ENCODE data around the gene DYNLL1. TPM values are rescaled to one million over a fixed set of nuclear protein-coding genes. Genes with fewer than 3 reads are reported as not detected.
A peak's percentile ranks its signal among the peaks of the same experiment; 100 is the strongest.

The DYNLL1 gene
- total and polyA plus RNA-seq, 2 of the 13 experiments (the other 11 are each of a cell fraction or from before 2014, with no cell fraction given) = 271 to 294 TPM

- TF ChIP-seq MXD1 (CRISPR knock-in tag; IDR thresholded peaks at IDR 0.05) = peak; percentile 84
- 0 out of 2 replicates have a peak, but pooled peaks have one; percentile 6 for TF ChIP-seq ELF4 (CRISPR knock-in tag; IDR thresholded peaks at IDR 0.05; ENCODE audit: borderline replicate concordance)
- TF ChIP-seq ZNF775 (CRISPR knock-in tag; IDR thresholded peaks at IDR 0.05; ENCODE audit: borderline replicate concordance) = no peak
- TF ChIP-seq JDP2 (CRISPR knock-in tag; IDR thresholded peaks at IDR 0.05; ENCODE audit: borderline replicate concordance) = no peak
- TF ChIP-seq ZNF773 (CRISPR knock-in tag; IDR thresholded peaks at IDR 0.05; ENCODE audit: borderline replicate concordance) = no peak
- TF ChIP-seq GATAD1 (CRISPR knock-in tag; IDR thresholded peaks at IDR 0.05) = peak; percentile 93
- TF ChIP-seq MXD3 (CRISPR knock-in tag; IDR thresholded peaks at IDR 0.05) = 0 out of 2 replicates have a peak, but pooled peaks have one; percentile 27
- peak; percentile 67; the same call in 1 of the 2 replicates for TF ChIP-seq SIN3B (IDR thresholded peaks at IDR 0.05; ENCODE audit: low read length)
- TF ChIP-seq ATF3 (CRISPR knock-in tag; IDR thresholded peaks at IDR 0.05) = peak; percentile 93
- TF ChIP-seq HDAC2 (CRISPR knock-in tag; IDR thresholded peaks at IDR 0.05) = peak; percentile 81
- no peak for TF ChIP-seq PHB2 (IDR thresholded peaks at IDR 0.05; ENCODE audit: partially characterized antibody)
- 0 out of 2 replicates have a peak, but pooled peaks have one; percentile 5 for TF ChIP-seq CTCF (CRISPR knock-in tag; IDR thresholded peaks at IDR 0.05)
- no peak for TF ChIP-seq ZNF18 (CRISPR knock-in tag; IDR thresholded peaks at IDR 0.05; ENCODE audit: insufficient replicate concordance)
- peak; percentile 83; the same call in 1 of the 2 replicates for TF ChIP-seq ZGPAT (CRISPR knock-in tag; IDR thresholded peaks at IDR 0.05)
- TF ChIP-seq NR2F2 (IDR thresholded peaks at IDR 0.05; ENCODE audit: borderline replicate concordance, low read depth) = peak; percentile 62; the same call in 1 of the 2 replicates
- TF ChIP-seq ZNF138 (CRISPR knock-in tag; IDR thresholded peaks at IDR 0.05; ENCODE audit: low read depth) = no peak
- no peak for TF ChIP-seq ZNF326 (CRISPR knock-in tag; IDR thresholded peaks at IDR 0.05; ENCODE audit: borderline replicate concordance)
- no peak for TF ChIP-seq SMAD9 (CRISPR knock-in tag; IDR thresholded peaks at IDR 0.05)
- peak; percentile 88 for TF ChIP-seq PHF20 (CRISPR knock-in tag; IDR thresholded peaks at IDR 0.05)
- TF ChIP-seq NFE2L1 (CRISPR knock-in tag; IDR thresholded peaks at IDR 0.05; ENCODE audit: borderline replicate concordance) = no peak
- peak; percentile 75; the same call in 1 of the 2 replicates for TF ChIP-seq NR0B2 (CRISPR knock-in tag; IDR thresholded peaks at IDR 0.05)
- peak; percentile 86; the same call in 1 of the 2 replicates for TF ChIP-seq ZKSCAN1 (IDR thresholded peaks at IDR 0.05; ENCODE audit: low read length)
- TF ChIP-seq ZNF180 (CRISPR knock-in tag; IDR thresholded peaks at IDR 0.05; ENCODE audit: borderline replicate concordance, low read depth) = no peak
- peak; percentile 97 for TF ChIP-seq ZNF501 (CRISPR knock-in tag; IDR thresholded peaks at IDR 0.05)
Measured at GRCh38 chr12:120528861-120529525, 33.1 kb downstream of the DYNLL1 start, which contains the start of gene COQ5 (continued).
